Astrocyte (in vitro differentiated cells and primary cell): ENCODE results near the gene SLC28A3.

Experiments used
- EZH2 ChIP-seq: IDR thresholded peaks from 2 replicates; pipeline ENCODE4 v1.6.1; 2012; ENCODE audit warnings: mild to moderate bottlenecking, low read length, inconsistent platforms; ENCODE audit not compliant: insufficient read depth
- TF ChIP-seq, protein P1 (sequence below): IDR thresholded peaks from 2 replicates; pipeline ENCODE4 v1.5.1; 2011; ENCODE audit warnings: low read depth, mild to moderate bottlenecking, inconsistent platforms, low read length, moderate library complexity; ENCODE audit not compliant: insufficient read depth

DNA sequence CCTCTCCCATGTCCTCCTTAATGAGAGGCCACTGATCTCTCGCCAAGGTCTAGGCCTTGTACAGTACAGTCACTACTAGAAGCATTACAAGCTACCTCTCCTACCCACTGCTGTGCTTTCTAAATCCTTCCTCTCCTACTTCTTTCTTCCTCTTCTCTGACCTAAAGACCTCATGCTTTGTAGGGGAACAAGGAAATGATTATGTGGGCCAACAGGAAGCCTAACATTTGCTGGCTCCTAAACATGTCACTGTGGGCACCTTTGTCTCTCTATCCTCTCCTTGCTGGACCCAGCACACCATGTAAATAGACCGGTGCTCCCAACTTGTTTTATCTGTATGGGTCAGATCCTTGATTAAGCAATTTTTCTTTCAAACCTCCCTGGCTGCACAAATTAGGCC lies 16.7 kb downstream of the SLC28A3 start:
- no peak for TF ChIP-seq EZH2
- TF ChIP-seq, protein P1, sequence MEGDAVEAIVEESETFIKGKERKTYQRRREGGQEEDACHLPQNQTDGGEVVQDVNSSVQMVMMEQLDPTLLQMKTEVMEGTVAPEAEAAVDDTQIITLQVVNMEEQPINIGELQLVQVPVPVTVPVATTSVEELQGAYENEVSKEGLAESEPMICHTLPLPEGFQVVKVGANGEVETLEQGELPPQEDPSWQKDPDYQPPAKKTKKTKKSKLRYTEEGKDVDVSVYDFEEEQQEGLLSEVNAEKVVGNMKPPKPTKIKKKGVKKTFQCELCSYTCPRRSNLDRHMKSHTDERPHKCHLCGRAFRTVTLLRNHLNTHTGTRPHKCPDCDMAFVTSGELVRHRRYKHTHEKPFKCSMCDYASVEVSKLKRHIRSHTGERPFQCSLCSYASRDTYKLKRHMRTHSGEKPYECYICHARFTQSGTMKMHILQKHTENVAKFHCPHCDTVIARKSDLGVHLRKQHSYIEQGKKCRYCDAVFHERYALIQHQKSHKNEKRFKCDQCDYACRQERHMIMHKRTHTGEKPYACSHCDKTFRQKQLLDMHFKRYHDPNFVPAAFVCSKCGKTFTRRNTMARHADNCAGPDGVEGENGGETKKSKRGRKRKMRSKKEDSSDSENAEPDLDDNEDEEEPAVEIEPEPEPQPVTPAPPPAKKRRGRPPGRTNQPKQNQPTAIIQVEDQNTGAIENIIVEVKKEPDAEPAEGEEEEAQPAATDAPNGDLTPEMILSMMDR, result no peak
